ENCODE results near the gene STIM2. TPM values are rescaled to one million over a fixed set of nuclear protein-coding genes. Genes with fewer than 3 reads are reported as not detected.

STIM2 gene
- total RNA-seq, 3 donors from 2014 or later, result 22.2 to 32.4 (median 23.5) TPM

DNA sequence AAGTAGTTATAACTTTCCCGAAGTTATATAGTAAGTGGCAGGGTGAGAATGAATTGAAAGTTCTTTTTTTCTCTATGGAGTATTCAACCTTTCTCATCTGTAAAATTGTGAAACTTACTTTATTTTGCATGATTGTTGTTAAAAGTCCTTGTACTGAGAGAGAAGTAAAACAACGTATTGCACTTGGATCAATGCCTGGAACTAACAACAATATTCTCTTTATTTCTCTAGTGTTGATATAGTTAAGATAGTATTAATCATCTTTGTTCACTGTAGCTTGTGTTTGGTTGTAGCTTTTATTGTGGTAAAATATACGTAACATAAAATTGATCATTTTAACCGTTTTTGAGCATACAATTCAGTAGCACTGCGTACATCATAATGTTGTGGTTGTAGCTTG lies 48.7 kb downstream of the STIM2 start:
- H3K4me1 ChIP-seq (ENCODE audit: low read depth), result peaks cover 6% of the 10 kb centered on the region
- no peak for DNase-seq
- H3K9me3 ChIP-seq, result no peaks in the 10 kb centered on the region
- H3K36me3 ChIP-seq (ENCODE audit: low read depth), result no peaks in the 10 kb centered on the region
- no peak for ATAC-seq
- TF ChIP-seq, protein P1, sequence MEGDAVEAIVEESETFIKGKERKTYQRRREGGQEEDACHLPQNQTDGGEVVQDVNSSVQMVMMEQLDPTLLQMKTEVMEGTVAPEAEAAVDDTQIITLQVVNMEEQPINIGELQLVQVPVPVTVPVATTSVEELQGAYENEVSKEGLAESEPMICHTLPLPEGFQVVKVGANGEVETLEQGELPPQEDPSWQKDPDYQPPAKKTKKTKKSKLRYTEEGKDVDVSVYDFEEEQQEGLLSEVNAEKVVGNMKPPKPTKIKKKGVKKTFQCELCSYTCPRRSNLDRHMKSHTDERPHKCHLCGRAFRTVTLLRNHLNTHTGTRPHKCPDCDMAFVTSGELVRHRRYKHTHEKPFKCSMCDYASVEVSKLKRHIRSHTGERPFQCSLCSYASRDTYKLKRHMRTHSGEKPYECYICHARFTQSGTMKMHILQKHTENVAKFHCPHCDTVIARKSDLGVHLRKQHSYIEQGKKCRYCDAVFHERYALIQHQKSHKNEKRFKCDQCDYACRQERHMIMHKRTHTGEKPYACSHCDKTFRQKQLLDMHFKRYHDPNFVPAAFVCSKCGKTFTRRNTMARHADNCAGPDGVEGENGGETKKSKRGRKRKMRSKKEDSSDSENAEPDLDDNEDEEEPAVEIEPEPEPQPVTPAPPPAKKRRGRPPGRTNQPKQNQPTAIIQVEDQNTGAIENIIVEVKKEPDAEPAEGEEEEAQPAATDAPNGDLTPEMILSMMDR (IDR thresholded peaks at IDR 0.05), result no peak
- H3K4me3 ChIP-seq, result no peak overlapping the region
- intact Hi-C loops (cut with DNase I, micrococcal nuclease), result no loop called here

DNA sequence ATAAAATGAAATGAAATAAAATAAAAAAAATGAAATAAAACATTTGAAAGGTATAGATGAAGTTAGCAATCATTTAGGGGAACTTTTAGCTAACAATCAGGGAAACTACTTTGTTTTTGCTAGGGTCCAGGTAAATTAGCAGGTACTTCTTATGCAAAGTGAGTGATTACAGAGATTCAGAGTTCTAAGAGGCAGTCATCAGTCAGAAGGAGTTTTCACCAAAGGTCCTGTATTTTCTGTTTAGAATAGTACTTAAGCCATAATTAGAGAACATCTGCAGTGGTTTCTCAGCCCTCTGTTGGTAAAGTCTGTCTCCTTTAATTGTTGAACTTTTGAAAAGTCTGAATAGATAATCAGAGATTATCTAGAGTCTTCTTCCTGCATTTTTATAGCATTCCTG lies 50.6 kb downstream of the STIM2 start:
- peaks cover 6% of the 10 kb centered on the region for H3K4me1 ChIP-seq (ENCODE audit: low read depth)
- TF ChIP-seq, protein P1 (IDR thresholded peaks at IDR 0.05), result no peak
- no peak for ATAC-seq
- no peak overlapping the region for H3K4me3 ChIP-seq
- H3K36me3 ChIP-seq (ENCODE audit: low read depth), result no peaks in the 10 kb centered on the region
- intact Hi-C loops (cut with DNase I, micrococcal nuclease), result no loop called here
- no peaks in the 10 kb centered on the region for H3K9me3 ChIP-seq
- no peak for DNase-seq

DNA sequence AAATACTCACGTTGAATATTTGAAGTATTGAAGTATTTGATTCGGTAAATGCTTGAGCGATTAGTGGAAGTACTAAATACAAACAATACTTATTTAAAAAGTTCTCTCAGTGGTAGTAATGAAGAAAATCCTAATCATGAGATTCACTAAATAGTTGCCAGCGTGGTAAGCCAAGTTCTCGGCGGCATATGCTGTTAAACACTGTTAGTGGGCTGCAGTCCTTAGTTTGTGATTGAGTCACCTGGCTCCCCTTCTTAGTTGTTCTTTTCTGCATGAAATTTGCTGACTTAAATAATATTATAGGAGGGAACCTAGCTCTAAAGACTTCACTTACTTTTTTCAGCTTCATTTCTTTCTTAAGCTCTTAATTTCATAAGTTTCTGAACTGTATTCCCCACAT lies 51.4 kb downstream of the STIM2 start:
- Histone ChIP-seq H3K4me1 (ENCODE audit: low read depth) (peaks cover 6% of the 10 kb centered on the region), H3K4me3 (no peak overlapping the region), H3K9me3 (no peaks in the 10 kb centered on the region), H3K36me3 (ENCODE audit: low read depth) (no peaks in the 10 kb centered on the region)
- TF ChIP-seq, protein P1 (IDR thresholded peaks at IDR 0.05), result no peak
- ATAC-seq (no peak), DNase-seq (no peak)
- intact Hi-C loops (cut with DNase I, micrococcal nuclease), result no loop called here

DNA sequence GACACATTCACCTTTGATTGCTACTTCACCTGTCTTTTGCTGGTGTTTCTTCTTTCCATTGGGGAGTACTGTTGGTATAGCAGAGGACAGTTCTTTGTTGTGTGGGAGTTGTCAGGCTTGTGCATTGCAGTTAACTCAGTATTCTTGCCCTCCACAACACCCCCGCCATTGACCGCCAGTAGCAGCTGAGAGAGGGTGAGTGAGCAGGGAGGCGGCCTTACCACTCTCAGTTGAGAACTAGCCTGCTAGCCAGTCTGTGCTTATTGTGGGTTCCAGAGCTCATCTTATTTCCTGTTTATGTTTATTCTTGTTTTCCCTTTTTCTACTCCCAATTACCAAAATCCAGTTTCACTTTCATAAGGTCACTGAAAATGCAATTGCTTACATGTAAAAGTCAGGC lies 52.2 kb downstream of the STIM2 start:
- no peak for ATAC-seq
- DNase-seq, result no peak
- intact Hi-C loops (cut with DNase I, micrococcal nuclease), result no loop called here
- Histone ChIP-seq H3K4me3 (no peak overlapping the region), H3K4me1 (ENCODE audit: low read depth) (peaks cover 6% of the 10 kb centered on the region), H3K36me3 (ENCODE audit: low read depth) (no peaks in the 10 kb centered on the region), H3K9me3 (no peaks in the 10 kb centered on the region)
- TF ChIP-seq, protein P1 (IDR thresholded peaks at IDR 0.05), result no peak

DNA sequence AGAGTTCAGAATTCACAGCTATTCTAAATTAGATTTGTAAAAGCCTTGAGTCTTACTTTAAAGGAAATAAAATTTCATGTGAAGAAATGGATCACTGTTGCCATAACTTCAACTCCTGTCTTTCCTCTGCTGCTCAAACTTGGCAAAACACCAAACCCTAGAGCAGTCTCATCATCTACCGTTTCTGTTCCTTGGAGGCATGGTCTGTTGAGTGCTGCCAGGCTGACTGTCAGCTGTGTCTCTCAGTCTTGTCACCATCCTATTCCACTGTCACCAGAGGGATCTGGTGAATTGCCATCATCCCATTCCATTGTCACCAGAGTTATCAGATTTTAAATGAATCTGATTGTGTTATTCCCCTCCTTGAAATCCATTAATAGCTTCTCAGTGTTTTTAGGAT lies 55.6 kb downstream of the STIM2 start:
- TF ChIP-seq, protein P1 (IDR thresholded peaks at IDR 0.05), result no peak
- H3K4me1 ChIP-seq (ENCODE audit: low read depth), result peaks cover 6% of the 10 kb centered on the region
- H3K4me3 ChIP-seq, result no peak overlapping the region
- H3K9me3 ChIP-seq, result no peaks in the 10 kb centered on the region
- ATAC-seq (no peak), DNase-seq (no peak)
- intact Hi-C loops (cut with DNase I, micrococcal nuclease), result no loop called here
- no peaks in the 10 kb centered on the region for H3K36me3 ChIP-seq (ENCODE audit: low read depth)

DNA sequence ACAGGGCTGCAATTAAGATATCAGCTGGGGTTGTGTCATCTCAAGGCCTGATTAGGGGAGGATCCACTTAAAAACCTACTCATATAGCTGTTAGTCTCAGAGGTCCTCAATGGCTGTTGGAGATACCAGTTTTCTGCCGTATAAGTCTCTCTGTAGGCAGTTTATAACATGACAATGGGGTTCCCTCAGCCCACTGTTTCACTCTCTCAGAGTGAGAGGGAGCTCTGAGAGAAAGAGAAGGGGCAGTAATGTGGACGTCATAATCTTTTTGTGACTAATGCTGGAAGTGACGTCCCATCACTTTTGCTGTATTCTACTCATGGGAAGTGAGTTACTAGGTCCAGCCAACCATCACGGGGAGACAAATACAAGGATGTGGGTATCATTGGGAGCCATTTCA lies 70.3 kb downstream of the STIM2 start:
- no peaks in the 10 kb centered on the region for H3K36me3 ChIP-seq (ENCODE audit: low read depth)
- no peak for DNase-seq
- TF ChIP-seq, protein P1 (IDR thresholded peaks at IDR 0.05), result no peak
- no peak for ATAC-seq
- no peaks in the 10 kb centered on the region for H3K4me1 ChIP-seq (ENCODE audit: low read depth)
- H3K9me3 ChIP-seq, result no peaks in the 10 kb centered on the region
- H3K4me3 ChIP-seq, result no peak overlapping the region
- intact Hi-C loops (cut with DNase I, micrococcal nuclease), result no loop called here

Data from mucosa of descending colon (tissue), 3 donors.